ENCODE results near the gene PUSL1.

PUSL1 gene

DNA sequence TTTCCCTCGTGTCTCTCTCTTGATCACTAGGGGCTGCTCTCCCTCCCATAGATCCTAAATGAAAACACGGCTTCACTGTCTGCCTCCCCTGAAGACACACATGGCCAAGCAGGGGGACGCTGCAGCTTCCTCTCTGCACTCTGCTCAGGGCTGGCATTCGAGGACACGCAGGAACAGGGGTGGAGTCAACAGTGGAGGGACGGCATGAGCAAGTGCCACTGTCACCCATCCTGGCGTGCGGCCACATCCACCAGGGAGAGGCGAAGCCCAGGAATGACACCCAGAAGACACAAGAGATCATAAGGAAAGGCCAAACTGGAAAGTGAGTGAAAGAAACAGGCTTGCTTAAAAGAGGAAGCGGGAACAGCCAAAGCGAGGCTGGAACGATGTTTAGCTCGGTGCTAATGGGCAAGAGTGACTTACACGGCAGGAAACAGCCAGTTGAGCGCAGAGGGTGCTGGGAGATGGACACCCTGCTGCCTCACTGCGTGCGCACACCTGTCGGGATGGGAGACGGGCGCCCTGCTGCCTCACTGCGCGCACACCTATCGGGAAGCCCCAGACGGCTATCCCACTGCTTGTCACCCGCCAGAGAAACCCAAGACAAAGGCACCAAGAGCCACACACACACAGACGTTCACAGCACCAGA lies 48.3 kb upstream of the PUSL1 start:
- Histone ChIP-seq H3K18ac (ENCODE audit: low read length) (no peak overlapping the region), H3K9ac (ENCODE audit: low read depth, low read length, poor library complexity) (no peak overlapping the region), H3K27ac (replicated peaks; ENCODE audit: low read length) (no peak overlapping the region), H2BK12ac (ENCODE audit: low read length) (no peak overlapping the region), H3K4ac (ENCODE audit: low read length) (no peak overlapping the region), H3K4me1 (ENCODE audit: control insufficient read depth in 2 of 2, insufficient read depth in 1 of 2, low read depth in 1 of 2, low read length in 2 of 2) (peaks cover 0 to 3% of the 10 kb centered on the region in 2 donors), H3K4me2 (ENCODE audit: insufficient read depth, low read length, poor library complexity, severe bottlenecking) (no peak overlapping the region), H3K79me1 (ENCODE audit: low read depth, low read length) (peaks cover 16% of the 10 kb centered on the region), H3K9me3 (replicated peaks in 1 of 2; ENCODE audit: control insufficient read depth in 2 of 2, insufficient read depth in 1 of 2, low read depth in 1 of 2, low read length in 2 of 2) (peaks cover 0 to 3% of the 10 kb centered on the region in 2 donors), H2BK5ac (ENCODE audit: low read length) (no peak overlapping the region), H2BK15ac (ENCODE audit: low read length) (no peak overlapping the region), H3K27me3 (ENCODE audit: control insufficient read depth in 3 of 3, insufficient read depth in 3 of 3, low read depth in 1 of 3, low read length in 3 of 3) (no peaks in the 10 kb centered on the region), H4K91ac (ENCODE audit: low read depth, low read length, poor library complexity) (no peak overlapping the region), H2AK5ac (ENCODE audit: low read depth, low read length) (peak overlapping the region; percentile 14), H3K36me3 (replicated peaks in 1 of 2; ENCODE audit: control insufficient read depth in 2 of 2, insufficient read depth in 2 of 2, low read length in 2 of 2) (peaks cover 46 to 90% of the 10 kb centered on the region in 2 donors), H4K8ac (ENCODE audit: low read depth, low read length) (no peak overlapping the region), H3K4me3 (ENCODE audit: low read length in 2 of 2) (no peak overlapping the region), H3K14ac (ENCODE audit: low read length) (peak overlapping the region; percentile 11), H3K23ac (ENCODE audit: low read depth, low read length, poor library complexity) (peak overlapping the region; percentile 25), H2AFZ (ENCODE audit: low read length) (no peak overlapping the region), H2BK120ac (ENCODE audit: low read depth, low read length) (no peak overlapping the region)
- DNase-seq (ENCODE audit: low spot score): no peak
- no CpG with 5 or more reads among the region's 26 CpGs for WGBS, 2 donors (ENCODE audit: extremely low coverage in 2 of 2, insufficient read length in 2 of 2, insufficient replicate concordance in 1 of 2)

- no peak overlapping the region for H3K14ac ChIP-seq (ENCODE audit: low read length)
- peaks cover 0 to 3% of the 10 kb centered on the region in 2 donors for H3K9me3 ChIP-seq (replicated peaks in 1 of 2; ENCODE audit: control insufficient read depth in 2 of 2, insufficient read depth in 1 of 2, low read depth in 1 of 2, low read length in 2 of 2)
- H2AK5ac ChIP-seq (ENCODE audit: low read depth, low read length): no peak overlapping the region
- peak overlapping the region; percentile 82 for H2BK5ac ChIP-seq (ENCODE audit: low read length)
- no peak overlapping the region for H3K23ac ChIP-seq (ENCODE audit: low read depth, low read length, poor library complexity)
- no peak overlapping the region for H4K8ac ChIP-seq (ENCODE audit: low read depth, low read length)
- no peaks in the 10 kb centered on the region for H3K27me3 ChIP-seq (ENCODE audit: control insufficient read depth in 3 of 3, insufficient read depth in 3 of 3, low read depth in 1 of 3, low read length in 3 of 3)
- WGBS, 2 donors (ENCODE audit: extremely low coverage in 2 of 2, insufficient read length in 2 of 2, insufficient replicate concordance in 1 of 2): no CpG with 5 or more reads among the region's 16 CpGs
- H2BK120ac ChIP-seq (ENCODE audit: low read depth, low read length): no peak overlapping the region
- no peak overlapping the region for H2AFZ ChIP-seq (ENCODE audit: low read length)
- no peak overlapping the region for H3K27ac ChIP-seq (replicated peaks; ENCODE audit: low read length)
- H3K9ac ChIP-seq (ENCODE audit: low read depth, low read length, poor library complexity): no peak overlapping the region
- H2BK15ac ChIP-seq (ENCODE audit: low read length): no peak overlapping the region
- H3K4me1 ChIP-seq (ENCODE audit: control insufficient read depth in 2 of 2, insufficient read depth in 1 of 2, low read depth in 1 of 2, low read length in 2 of 2): peaks cover 0 to 3% of the 10 kb centered on the region in 2 donors
- H2BK12ac ChIP-seq (ENCODE audit: low read length): no peak overlapping the region
- H3K4ac ChIP-seq (ENCODE audit: low read length): no peak overlapping the region
- no peak overlapping the region for H4K91ac ChIP-seq (ENCODE audit: low read depth, low read length, poor library complexity)
- H3K4me2 ChIP-seq (ENCODE audit: insufficient read depth, low read length, poor library complexity, severe bottlenecking): no peak overlapping the region
- no peak overlapping the region for H3K18ac ChIP-seq (ENCODE audit: low read length)
- peak overlapping the region in 1 of 2 donors; percentile 40 for H3K4me3 ChIP-seq (ENCODE audit: low read length in 2 of 2)
- peaks cover 17% of the 10 kb centered on the region for H3K79me1 ChIP-seq (ENCODE audit: low read depth, low read length)
- peaks cover 48 to 90% of the 10 kb centered on the region in 2 donors for H3K36me3 ChIP-seq (replicated peaks in 1 of 2; ENCODE audit: control insufficient read depth in 2 of 2, insufficient read depth in 2 of 2, low read length in 2 of 2)
- no peak for DNase-seq (ENCODE audit: low spot score)
Measured at GRCh38 chr1:1260843-1261560, 47.4 kb upstream of the PUSL1 start.

GRCh38 chr1:1262071-1262470 lies 46.3 kb upstream of the PUSL1 start:
- WGBS, 2 donors (ENCODE audit: extremely low coverage in 2 of 2, insufficient read length in 2 of 2, insufficient replicate concordance in 1 of 2): no CpG with 5 or more reads among the region's 17 CpGs
- no peak overlapping the region for H3K9ac ChIP-seq (ENCODE audit: low read depth, low read length, poor library complexity)
- H3K4me3 ChIP-seq (ENCODE audit: low read length in 2 of 2): no peak overlapping the region
- no peaks in the 10 kb centered on the region for H3K27me3 ChIP-seq (ENCODE audit: control insufficient read depth in 3 of 3, insufficient read depth in 3 of 3, low read depth in 1 of 3, low read length in 3 of 3)
- H3K4me2 ChIP-seq (ENCODE audit: insufficient read depth, low read length, poor library complexity, severe bottlenecking): no peak overlapping the region
- no peak overlapping the region for H4K8ac ChIP-seq (ENCODE audit: low read depth, low read length)
- H2BK12ac ChIP-seq (ENCODE audit: low read length): no peak overlapping the region
- H2BK120ac ChIP-seq (ENCODE audit: low read depth, low read length): no peak overlapping the region
- peaks cover 14% of the 10 kb centered on the region for H3K79me1 ChIP-seq (ENCODE audit: low read depth, low read length)
- H2BK5ac ChIP-seq (ENCODE audit: low read length): no peak overlapping the region
- no peak overlapping the region for H3K4ac ChIP-seq (ENCODE audit: low read length)
- H3K36me3 ChIP-seq (replicated peaks in 1 of 2; ENCODE audit: control insufficient read depth in 2 of 2, insufficient read depth in 2 of 2, low read length in 2 of 2): peaks cover 46 to 86% of the 10 kb centered on the region in 2 donors
- no peak for DNase-seq (ENCODE audit: low spot score)
- H2AFZ ChIP-seq (ENCODE audit: low read length): no peak overlapping the region
- H2BK15ac ChIP-seq (ENCODE audit: low read length): no peak overlapping the region
- peaks cover 0 to 3% of the 10 kb centered on the region in 2 donors for H3K4me1 ChIP-seq (ENCODE audit: control insufficient read depth in 2 of 2, insufficient read depth in 1 of 2, low read depth in 1 of 2, low read length in 2 of 2)
- H3K27ac ChIP-seq (replicated peaks; ENCODE audit: low read length): no peak overlapping the region
- no peak overlapping the region for H4K91ac ChIP-seq (ENCODE audit: low read depth, low read length, poor library complexity)
- H3K9me3 ChIP-seq (replicated peaks in 1 of 2; ENCODE audit: control insufficient read depth in 2 of 2, insufficient read depth in 1 of 2, low read depth in 1 of 2, low read length in 2 of 2): peaks cover 0 to 3% of the 10 kb centered on the region in 2 donors
- no peak overlapping the region for H3K18ac ChIP-seq (ENCODE audit: low read length)
- no peak overlapping the region for H3K14ac ChIP-seq (ENCODE audit: low read length)
- H2AK5ac ChIP-seq (ENCODE audit: low read depth, low read length): no peak overlapping the region
- no peak overlapping the region for H3K23ac ChIP-seq (ENCODE audit: low read depth, low read length, poor library complexity)

GRCh38 chr1:1262758-1263157 lies 45.6 kb upstream of the PUSL1 start:
- Histone ChIP-seq H3K36me3 (replicated peaks in 1 of 2; ENCODE audit: control insufficient read depth in 2 of 2, insufficient read depth in 2 of 2, low read length in 2 of 2) (peaks cover 52 to 87% of the 10 kb centered on the region in 2 donors), H2BK120ac (ENCODE audit: low read depth, low read length) (no peak overlapping the region), H3K27me3 (ENCODE audit: control insufficient read depth in 3 of 3, insufficient read depth in 3 of 3, low read depth in 1 of 3, low read length in 3 of 3) (no peaks in the 10 kb centered on the region), H2BK15ac (ENCODE audit: low read length) (no peak overlapping the region), H3K14ac (ENCODE audit: low read length) (no peak overlapping the region), H2AFZ (ENCODE audit: low read length) (no peak overlapping the region), H3K4ac (ENCODE audit: low read length) (no peak overlapping the region), H3K23ac (ENCODE audit: low read depth, low read length, poor library complexity) (no peak overlapping the region), H2AK5ac (ENCODE audit: low read depth, low read length) (no peak overlapping the region), H3K9me3 (replicated peaks in 1 of 2; ENCODE audit: control insufficient read depth in 2 of 2, insufficient read depth in 1 of 2, low read depth in 1 of 2, low read length in 2 of 2) (peaks cover 0 to 3% of the 10 kb centered on the region in 2 donors), H4K8ac (ENCODE audit: low read depth, low read length) (no peak overlapping the region), H3K9ac (ENCODE audit: low read depth, low read length, poor library complexity) (no peak overlapping the region), H3K27ac (replicated peaks; ENCODE audit: low read length) (no peak overlapping the region), H2BK5ac (ENCODE audit: low read length) (no peak overlapping the region), H4K91ac (ENCODE audit: low read depth, low read length, poor library complexity) (no peak overlapping the region), H3K4me2 (ENCODE audit: insufficient read depth, low read length, poor library complexity, severe bottlenecking) (no peak overlapping the region), H3K18ac (ENCODE audit: low read length) (no peak overlapping the region), H3K4me1 (ENCODE audit: control insufficient read depth in 2 of 2, insufficient read depth in 1 of 2, low read depth in 1 of 2, low read length in 2 of 2) (peaks cover 0 to 3% of the 10 kb centered on the region in 2 donors), H3K79me1 (ENCODE audit: low read depth, low read length) (peaks cover 20% of the 10 kb centered on the region), H3K4me3 (ENCODE audit: low read length in 2 of 2) (no peak overlapping the region), H2BK12ac (ENCODE audit: low read length) (no peak overlapping the region)
- DNase-seq (ENCODE audit: low spot score): no peak
- no CpG with 5 or more reads among the region's 8 CpGs for WGBS, 2 donors (ENCODE audit: extremely low coverage in 2 of 2, insufficient read length in 2 of 2, insufficient replicate concordance in 1 of 2)
